OCI-LY7 (cell line): ENCODE measurements around the gene DICER1. TPM values are rescaled to one million over a fixed set of nuclear protein-coding genes. Genes with fewer than 3 reads are reported as not detected.

Experiments used
- BruUV-seq: library from RNA; stranded (reverse); fragments of 400-500 nt; replicated peaks from 2 replicates; lab custom pipeline; 2021; lab: Mats Ljungman, UMichigan
- CTCF ChIA-PET: fragments of 300-600 bp; sonication (Branson Sonifier 250); formaldehyde crosslinking; loops from one replicate; lab custom pipeline; 2022; ENCODE audit warnings: antibody characterized with exemption; ENCODE audit not compliant: unreplicated experiment; lab: Charles Lee
- POLR2A ChIA-PET: fragments of 300-600 bp; sonication (Branson Sonifier 250); formaldehyde crosslinking; loops from one replicate; lab custom pipeline; 2022; ENCODE audit warnings: antibody characterized with exemption; lab: Charles Lee
- DNase-seq: peaks from one replicate; pipeline ENCODE4 v3.0.0-alpha.2; 2015; ENCODE audit warnings: low spot score
- H2AFZ ChIP-seq: fragments of 200-600 bp; sonication (generic), shearing (Covaris generic); 2 replicates; pipeline ENCODE4 v1.6.1; 2014; ENCODE audit warnings: mild to moderate bottlenecking, antibody characterized with exemption, low read length, moderate library complexity
- H3K27ac ChIP-seq: fragments of 200-600 bp; sonication (generic); 2 replicates; pipeline ENCODE4 v1.5.1; 2014; ENCODE audit warnings: mixed run types, low read depth, mild to moderate bottlenecking, moderate library complexity, low read length, inconsistent platforms; ENCODE audit not compliant: poor library complexity, severe bottlenecking
- H3K36me3 ChIP-seq: fragments of 200-600 bp; sonication (generic); 2 replicates; pipeline ENCODE4 v1.6.1; 2014; ENCODE audit warnings: mild to moderate bottlenecking, antibody characterized with exemption, low read length, moderate library complexity, mixed read lengths; ENCODE audit not compliant: insufficient read depth
- H3K4me1 ChIP-seq: fragments of 200-600 bp; sonication (generic); 2 replicates; pipeline ENCODE4 v1.5.1; 2014; ENCODE audit warnings: mild to moderate bottlenecking, low read length; ENCODE audit not compliant: insufficient read depth, poor library complexity, severe bottlenecking
- H3K4me2 ChIP-seq: fragments of 200-600 bp; sonication (generic); 2 replicates; pipeline ENCODE4 v1.6.1; 2014; ENCODE audit warnings: mild to moderate bottlenecking, low read length
- H3K4me3 ChIP-seq: fragments of 200-600 bp; sonication (generic); 2 replicates; pipeline ENCODE4 v1.5.1; 2014; ENCODE audit warnings: mild to moderate bottlenecking, low read depth, low read length; ENCODE audit not compliant: poor library complexity, severe bottlenecking
- H3K79me2 ChIP-seq: fragments of 200-600 bp; sonication (generic); 2 replicates; pipeline ENCODE4 v1.6.1; 2016; ENCODE audit warnings: low read depth, mild to moderate bottlenecking, low read length, moderate library complexity, mixed read lengths; ENCODE audit not compliant: insufficient read depth
- H3K9me2 ChIP-seq: fragments of 200-600 bp; sonication (generic); 2 replicates; pipeline ENCODE4 v1.6.1; 2016; ENCODE audit warnings: mild to moderate bottlenecking, low read length, mixed read lengths; ENCODE audit not compliant: insufficient read depth
- H3K9me3 ChIP-seq: fragments of 200-600 bp; sonication (generic); 2 replicates; pipeline ENCODE4 v1.6.1; 2014; ENCODE audit warnings: mild to moderate bottlenecking, mixed run types, low read length, mixed read lengths
- H4K20me1 ChIP-seq: fragments of 200-600 bp; sonication (generic); 2 replicates; pipeline ENCODE4 v1.6.1; 2014; ENCODE audit warnings: mild to moderate bottlenecking, antibody characterized with exemption, low read length, moderate library complexity, mixed read lengths; ENCODE audit not compliant: insufficient read depth
- CTCF ChIP-seq: fragments of 200-600 bp; sonication (generic); conservative IDR thresholded peaks from 2 replicates; pipeline ENCODE4 v1.5.1; 2014; ENCODE audit warnings: mild to moderate bottlenecking, antibody characterized with exemption, low read length, moderate library complexity, mixed read lengths
- EZH2phosphoT487 ChIP-seq: fragments of 200-600 bp; sonication (generic); IDR thresholded peaks from 2 replicates; pipeline ENCODE4 v1.6.1; 2018; ENCODE audit warnings: low read depth, borderline replicate concordance, mild to moderate bottlenecking, mixed run types, antibody characterized with exemption, low read length, moderate library complexity, mixed read lengths
- intact Hi-C: fragments of 100-400 bp; cut with micrococcal nuclease; formaldehyde crosslinking; loops from one replicate; pipeline ENCODE4 v1.10.0; 2022; ENCODE audit not compliant: unreplicated experiment
- total RNA-seq, 2 experiments: library from RNA; depleted of rRNA in 1 of 2; stranded (reverse); fragments of >200 nt in 1 of 2; shearing (Covaris generic) in 1 of 2; gene quantifications; 2 replicates each; pipeline ENCODE4 v1.2.3, GENCODE V29; 2014 to 2022

The DICER1 gene
- total RNA-seq, 2 experiments from 2014 or later = 60.3 to 62.2 TPM

- no peak overlapping the region for H3K4me3 ChIP-seq
- BruUV-seq = no TSS peak
- no peaks in the 10 kb centered on the region for H4K20me1 ChIP-seq
- H3K4me2 ChIP-seq = no peak overlapping the region
- H2AFZ ChIP-seq = no peak overlapping the region
- DNase-seq = no peak
- no peaks in the 10 kb centered on the region for H3K36me3 ChIP-seq
- H3K9me2 ChIP-seq = no peaks in the 10 kb centered on the region
- no peak overlapping the region for H3K27ac ChIP-seq
- CTCF ChIA-PET = no interaction called here
- no peak for TF ChIP-seq CTCF
- no peak for TF ChIP-seq EZH2phosphoT487
- intact Hi-C loops = no loop called here
- POLR2A ChIA-PET = no interaction called here
- no peaks in the 10 kb centered on the region for H3K79me2 ChIP-seq
- no peaks in the 10 kb centered on the region for H3K9me3 ChIP-seq
- H3K4me1 ChIP-seq = no peaks in the 10 kb centered on the region
Observed at GRCh38 chr14:95043732-95044462, 113.4 kb downstream of the DICER1 start.

GRCh38 chr14:95043314-95043713 lies 114.0 kb downstream of the DICER1 start:
- no peaks in the 10 kb centered on the region for H3K36me3 ChIP-seq
- intact Hi-C loops = no loop called here
- no peaks in the 10 kb centered on the region for H3K79me2 ChIP-seq
- H3K4me3 ChIP-seq = no peak overlapping the region
- H3K9me3 ChIP-seq = no peaks in the 10 kb centered on the region
- no peak overlapping the region for H3K27ac ChIP-seq
- H3K9me2 ChIP-seq = no peaks in the 10 kb centered on the region
- H3K4me1 ChIP-seq = no peaks in the 10 kb centered on the region
- ChIA-PET POLR2A (no interaction called here), CTCF (no interaction called here)
- H3K4me2 ChIP-seq = no peak overlapping the region
- no TSS peak for BruUV-seq
- no peak overlapping the region for H2AFZ ChIP-seq
- DNase-seq = no peak
- TF ChIP-seq EZH2phosphoT487 (no peak), CTCF (no peak)
- no peaks in the 10 kb centered on the region for H4K20me1 ChIP-seq

- no peak for TF ChIP-seq EZH2phosphoT487
- TF ChIP-seq CTCF = no peak
- CTCF ChIA-PET = no interaction called here
- H3K4me1 ChIP-seq = no peaks in the 10 kb centered on the region
- H2AFZ ChIP-seq = no peak overlapping the region
- no peak overlapping the region for H3K27ac ChIP-seq
- no peaks in the 10 kb centered on the region for H3K36me3 ChIP-seq
- H3K9me3 ChIP-seq = no peaks in the 10 kb centered on the region
- BruUV-seq = no TSS peak
- POLR2A ChIA-PET = interaction anchor here (0.7 kb wide), 1 partner anchor 14 kb away, joined by 3 read pairs; no protein-coding TSS in a partner anchor
- DNase-seq = no peak
- no peaks in the 10 kb centered on the region for H4K20me1 ChIP-seq
- no peak overlapping the region for H3K4me3 ChIP-seq
- H3K9me2 ChIP-seq = no peaks in the 10 kb centered on the region
- no peak overlapping the region for H3K4me2 ChIP-seq
- intact Hi-C loops = no loop called here
- H3K79me2 ChIP-seq = no peaks in the 10 kb centered on the region
Observed at GRCh38 chr14:95041477-95042020, 115.8 kb downstream of the DICER1 start.
